Occipital lobe (tissue), 2 donors: ENCODE data around the gene PRKCA. TPM values are rescaled to one million over a fixed set of nuclear protein-coding genes. Genes with fewer than 3 reads are reported as not detected.

Experiments used
- DNase-seq: peaks from one replicate; lab custom pipeline; 2025; lab: John Stamatoyannopoulos, UW
- total RNA-seq: library from RNA; depleted of rRNA; stranded (reverse); fragments of >200 nt; gene quantifications from one replicate; pipeline ENCODE4 v1.2.3, GENCODE V29; 2014

Gene PRKCA
- total RNA-seq, 1 donor from 2014 or later, result 29.9 TPM

GRCh38 chr17:66764506-66764905 lies 462.1 kb downstream of the PRKCA start:
- no peak for DNase-seq

GRCh38 chr17:66767154-66767933 lies 464.9 kb downstream of the PRKCA start:
- DNase-seq, result no peak

DNA sequence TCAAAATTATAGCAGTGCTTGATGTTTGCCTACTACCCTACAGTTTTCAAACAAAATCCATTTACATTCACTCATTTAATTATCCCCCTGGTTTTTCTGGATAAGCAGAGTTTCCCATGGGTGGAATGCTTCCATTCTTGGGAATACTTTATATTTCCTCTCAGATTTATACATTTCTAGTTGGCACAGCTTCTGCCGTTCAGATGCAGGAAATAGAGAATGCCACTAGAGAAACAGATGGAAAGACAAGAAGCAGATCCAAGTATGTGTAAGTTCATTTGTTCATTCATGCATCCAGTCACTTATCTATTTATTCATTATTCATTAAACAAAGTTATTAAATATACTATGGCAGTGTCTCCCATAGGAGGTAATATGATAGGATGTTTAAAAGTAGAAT lies 467.5 kb downstream of the PRKCA start:
- no peak for DNase-seq

DNA sequence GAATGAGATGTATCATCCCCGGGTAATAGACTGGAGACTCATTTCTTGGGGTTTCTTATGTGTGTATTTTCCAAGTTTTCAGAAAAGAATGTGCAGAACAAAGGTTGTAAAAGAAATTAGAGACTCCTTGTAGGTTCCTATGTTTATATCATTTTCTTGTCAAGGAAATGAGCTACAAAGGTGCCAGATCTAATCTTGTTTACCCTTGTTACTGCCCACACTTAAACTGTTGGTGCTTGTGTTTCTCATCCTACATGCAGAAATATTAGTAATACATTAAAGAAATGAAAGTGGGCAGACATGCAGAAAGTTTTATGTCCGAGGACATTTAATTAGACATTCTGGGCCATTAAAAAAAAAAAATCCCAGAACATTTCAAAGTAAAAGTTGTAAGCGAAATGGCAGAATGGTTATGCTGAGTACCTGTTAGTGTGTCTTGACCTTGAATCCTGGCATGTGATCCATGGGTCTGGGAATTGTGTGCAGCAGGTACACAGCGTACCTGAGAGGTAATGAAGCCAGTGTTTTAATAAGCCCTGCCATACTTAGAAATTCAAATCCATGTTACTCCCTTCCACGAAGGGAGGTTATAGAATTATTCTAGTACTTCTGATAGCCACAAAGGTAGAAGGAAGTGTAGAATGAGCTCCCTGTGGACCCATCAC lies 469.9 kb downstream of the PRKCA start:
- no peak for DNase-seq

DNA sequence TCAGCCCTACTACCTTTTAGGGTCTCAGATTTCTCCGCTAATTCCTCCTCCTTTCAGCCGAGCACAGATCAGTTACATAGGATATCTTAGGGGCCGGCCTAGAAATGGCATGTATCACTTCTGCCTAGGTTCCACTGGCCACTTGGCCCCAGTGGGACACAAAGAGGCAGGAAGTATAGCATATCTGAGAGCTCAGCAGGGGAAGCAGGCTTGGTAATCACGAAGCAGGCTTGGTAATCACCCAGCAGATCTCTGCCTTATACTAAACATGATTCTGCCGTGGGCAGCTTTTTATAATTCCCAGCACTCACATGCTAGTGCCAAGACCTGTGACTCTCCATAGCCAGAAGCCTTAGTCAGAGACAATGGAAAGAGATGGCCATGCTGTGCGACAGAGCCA lies 472.9 kb downstream of the PRKCA start:
- no peak for DNase-seq

DNA sequence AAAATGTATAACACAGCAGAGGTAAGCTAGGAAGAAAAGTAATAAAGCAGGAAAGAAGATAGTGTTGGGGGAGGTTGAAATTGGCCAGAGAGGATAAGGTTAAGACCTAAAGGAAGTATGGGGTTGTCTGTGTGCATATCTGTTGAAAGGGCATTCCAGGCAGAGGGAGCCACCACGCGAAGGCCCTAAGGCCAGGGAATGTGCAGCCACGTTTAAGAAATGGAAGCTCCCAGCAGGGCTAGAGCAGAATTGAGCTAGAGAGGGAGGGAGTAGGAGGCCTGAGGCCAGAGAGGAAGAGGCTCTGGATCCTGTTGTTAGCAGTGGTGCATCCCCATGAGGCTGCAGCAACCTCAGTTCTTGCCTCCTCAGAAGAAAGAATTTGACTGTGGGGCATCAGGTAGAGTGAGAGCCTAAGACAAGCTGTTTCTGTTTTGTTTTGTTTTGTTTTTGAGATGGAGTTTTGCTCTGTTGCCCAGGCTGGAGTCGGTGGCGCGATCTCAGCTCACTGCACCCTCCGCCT lies 473.5 kb downstream of the PRKCA start:
- DNase-seq, result no peak

DNA sequence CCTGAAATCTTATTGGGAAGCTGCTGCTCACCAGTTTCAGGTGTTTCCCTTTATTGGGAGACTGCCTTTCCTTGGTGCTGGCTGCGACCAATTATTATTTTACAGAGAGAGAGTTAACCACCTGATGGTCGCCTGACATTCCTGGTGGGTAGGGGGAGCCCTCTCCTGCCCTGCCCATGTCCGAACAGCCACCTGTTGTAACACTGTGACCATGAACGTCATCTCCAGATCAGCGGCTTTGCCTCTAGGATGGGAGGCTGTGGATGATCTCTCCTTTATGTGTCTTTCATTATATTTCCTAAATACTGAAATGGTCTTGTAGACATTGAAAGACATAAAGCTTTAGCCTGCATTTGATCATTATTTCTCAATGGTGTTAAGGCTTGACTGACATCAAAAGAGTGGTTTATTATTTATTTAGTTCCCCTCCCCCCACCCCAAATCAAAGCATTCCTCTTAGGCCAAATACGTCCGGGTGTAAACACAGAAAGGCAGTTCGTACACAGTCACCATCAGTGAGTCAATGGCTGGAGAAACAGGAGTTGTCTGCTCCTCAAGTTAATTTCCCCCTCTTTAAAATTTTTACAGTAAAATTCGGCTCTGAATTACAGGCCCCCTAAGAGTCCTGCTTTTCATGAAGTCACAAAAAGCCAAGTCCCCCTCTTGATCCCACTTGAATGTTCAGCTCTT lies 474.7 kb downstream of the PRKCA start:
- no peak for DNase-seq

DNA sequence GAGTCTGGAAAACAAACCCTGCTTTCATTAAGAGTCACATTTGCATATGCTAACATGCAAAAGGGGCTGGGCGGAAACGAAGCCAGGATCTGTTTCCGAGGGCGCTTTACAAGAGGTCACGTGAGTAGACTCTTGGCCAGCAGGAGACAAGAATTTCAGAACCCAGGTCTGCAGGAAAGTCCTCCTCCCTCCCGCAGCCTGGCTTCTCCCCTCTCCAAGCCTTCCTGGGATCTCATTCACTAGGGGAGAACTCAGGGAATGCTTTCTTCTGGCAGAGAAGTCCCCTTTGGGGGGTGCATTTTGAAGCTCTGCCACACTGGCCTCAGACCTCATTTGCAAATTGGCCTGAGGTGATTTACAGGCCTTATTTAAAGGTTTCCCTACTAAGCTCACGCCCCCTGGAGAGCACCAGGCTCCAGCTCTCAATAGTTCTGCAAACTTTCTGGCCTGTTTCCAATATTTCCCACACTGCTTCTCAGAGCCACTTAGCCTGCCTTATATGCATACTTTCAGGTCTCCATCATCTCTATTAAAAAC lies 475.3 kb downstream of the PRKCA start:
- no peak for DNase-seq

GRCh38 chr17:66778531-66779236 lies 476.3 kb downstream of the PRKCA start:
- DNase-seq, result no peak

GRCh38 chr17:66779237-66779606 lies 476.8 kb downstream of the PRKCA start:
- DNase-seq, result no peak

- no peak for DNase-seq
These were observed 478.7 kb downstream of the PRKCA start for GRCh38 chr17:66781135-66781534.

GRCh38 chr17:66782851-66783250 lies 480.4 kb downstream of the PRKCA start:
- no peak for DNase-seq

DNA sequence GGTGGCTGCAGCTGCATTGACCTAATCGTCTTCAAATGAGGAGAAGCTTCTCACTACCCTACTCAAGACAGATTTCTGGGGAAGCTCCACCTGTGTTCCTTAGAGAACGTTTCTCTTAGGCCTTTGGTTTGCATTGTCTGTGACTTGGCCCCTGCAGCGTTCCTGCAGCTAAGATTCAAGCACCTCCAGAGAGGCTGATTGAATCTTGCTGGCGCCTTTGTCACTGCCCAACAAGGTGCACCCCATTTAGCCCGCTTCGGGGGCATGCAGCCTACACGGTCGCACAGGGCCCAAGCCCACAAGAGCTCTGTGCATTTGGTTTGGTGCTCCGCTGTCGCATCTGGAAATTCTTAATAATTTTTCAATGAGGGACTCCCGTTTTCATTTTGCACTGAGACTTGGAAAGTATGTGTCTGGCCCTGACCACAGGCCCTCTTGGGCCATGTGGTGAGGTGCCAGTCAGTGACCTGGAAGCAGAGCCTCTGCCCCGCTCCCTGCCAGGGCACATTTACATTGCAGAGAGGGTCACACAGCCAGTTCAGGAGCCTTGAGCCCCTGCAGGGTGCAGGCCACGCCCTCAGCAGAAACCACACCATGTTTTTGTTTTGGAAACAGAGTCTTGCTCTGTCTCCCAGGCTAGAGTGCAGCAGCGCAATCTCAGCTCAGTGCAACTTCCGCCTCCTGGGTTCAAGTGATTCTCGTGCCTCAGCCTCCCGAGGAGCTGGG lies 481.4 kb downstream of the PRKCA start:
- DNase-seq, result no peak

- DNase-seq, result no peak
These were observed 482.4 kb downstream of the PRKCA start for GRCh38 chr17:66784621-66785364.

GRCh38 chr17:66786107-66786506 lies 483.7 kb downstream of the PRKCA start:
- DNase-seq, result no peak

DNA sequence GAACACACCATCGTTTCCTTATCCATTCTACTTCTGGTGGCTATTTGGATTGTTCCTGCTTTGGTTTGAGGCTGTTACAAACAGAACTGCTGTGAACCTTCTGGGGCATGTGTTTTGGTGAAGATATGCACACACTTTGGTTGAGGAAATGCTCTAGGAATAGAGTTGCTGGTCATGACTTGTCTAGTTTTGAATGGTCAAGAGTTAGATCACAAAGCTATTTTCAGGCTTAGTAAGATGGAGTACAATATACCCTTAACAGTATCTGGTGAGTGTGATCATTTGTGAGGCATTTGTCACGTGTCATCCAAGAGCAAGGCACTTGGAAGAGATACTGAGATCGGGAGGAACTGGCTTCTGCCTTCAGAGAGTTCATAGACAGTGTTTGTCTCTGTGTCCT lies 485.5 kb downstream of the PRKCA start:
- DNase-seq, result no peak

GRCh38 chr17:66789093-66789492 lies 486.7 kb downstream of the PRKCA start:
- no peak for DNase-seq

GRCh38 chr17:66789961-66790437 lies 487.6 kb downstream of the PRKCA start:
- no peak for DNase-seq

- DNase-seq, result no peak
These were observed 488.2 kb downstream of the PRKCA start for GRCh38 chr17:66790501-66791061.

DNA sequence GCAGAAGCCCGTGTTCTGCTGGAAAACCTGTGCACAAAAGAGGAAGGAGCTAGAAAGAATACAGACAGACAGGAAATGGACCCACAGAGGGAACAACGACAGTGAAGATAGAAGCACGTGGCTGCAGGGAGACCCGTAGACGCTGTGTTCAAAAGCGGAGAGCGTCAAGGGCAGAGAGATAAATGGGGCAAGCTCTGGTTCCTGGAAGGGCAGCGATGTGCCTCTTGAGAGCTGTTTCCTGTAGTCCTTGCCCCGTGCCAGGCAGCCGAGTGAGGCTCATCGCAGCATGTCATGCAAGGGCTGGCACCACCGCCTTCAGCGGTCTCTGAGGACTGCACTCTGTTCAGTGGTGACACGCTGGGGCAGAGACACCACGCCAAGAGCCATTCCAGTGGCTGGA lies 488.9 kb downstream of the PRKCA start:
- no peak for DNase-seq
